NCI-H187 treated with DMSO at 0.1 percent for 48 hours (cell line): ENCODE measurements around the gene SMIM44.

Experiments
- DNase-seq: peaks from one replicate; lab custom pipeline; 2025; lab: John Stamatoyannopoulos, UW

Gene SMIM44

DNA sequence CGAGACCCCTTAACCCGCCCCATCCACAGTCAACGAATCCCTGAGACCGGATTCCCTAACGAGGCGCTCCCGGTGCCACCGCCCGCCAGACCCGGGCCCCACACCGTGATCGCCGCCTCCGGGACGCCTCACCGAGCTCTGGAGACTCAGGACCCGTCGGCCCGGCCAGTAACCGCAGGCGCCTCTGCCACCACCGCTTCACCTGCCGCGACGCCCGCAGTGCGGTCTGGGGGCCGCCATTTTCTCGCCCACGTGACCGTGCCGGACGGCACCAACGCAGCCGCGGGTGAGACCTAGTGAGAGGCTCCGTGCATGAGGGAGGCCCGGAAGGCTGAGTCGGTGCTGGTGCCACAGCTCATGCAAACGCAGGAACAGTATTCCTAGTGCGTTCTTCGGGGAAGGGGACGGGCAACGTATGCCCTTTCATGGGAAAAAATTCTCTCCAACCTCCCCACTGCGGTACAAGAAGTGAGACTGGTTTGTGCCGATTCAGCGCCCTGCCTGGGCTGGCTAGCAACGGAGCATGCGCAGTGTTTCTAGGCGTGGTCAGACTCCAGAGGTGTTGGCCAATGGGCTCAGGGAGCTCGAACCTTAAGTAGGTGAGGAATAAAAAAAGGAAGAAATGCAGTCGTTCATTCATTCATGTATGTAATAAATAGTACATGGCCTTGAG lies 17.3 kb upstream of the SMIM44 start, which contains the start of gene DOHH:
TSS of gene DOHH (minus strand) at position 246 of the 673 bp plus-strand sequence. CDS start 3,860 bp downstream, outside the sequence.
- DNase-seq, result peak; percentile 97

DNA sequence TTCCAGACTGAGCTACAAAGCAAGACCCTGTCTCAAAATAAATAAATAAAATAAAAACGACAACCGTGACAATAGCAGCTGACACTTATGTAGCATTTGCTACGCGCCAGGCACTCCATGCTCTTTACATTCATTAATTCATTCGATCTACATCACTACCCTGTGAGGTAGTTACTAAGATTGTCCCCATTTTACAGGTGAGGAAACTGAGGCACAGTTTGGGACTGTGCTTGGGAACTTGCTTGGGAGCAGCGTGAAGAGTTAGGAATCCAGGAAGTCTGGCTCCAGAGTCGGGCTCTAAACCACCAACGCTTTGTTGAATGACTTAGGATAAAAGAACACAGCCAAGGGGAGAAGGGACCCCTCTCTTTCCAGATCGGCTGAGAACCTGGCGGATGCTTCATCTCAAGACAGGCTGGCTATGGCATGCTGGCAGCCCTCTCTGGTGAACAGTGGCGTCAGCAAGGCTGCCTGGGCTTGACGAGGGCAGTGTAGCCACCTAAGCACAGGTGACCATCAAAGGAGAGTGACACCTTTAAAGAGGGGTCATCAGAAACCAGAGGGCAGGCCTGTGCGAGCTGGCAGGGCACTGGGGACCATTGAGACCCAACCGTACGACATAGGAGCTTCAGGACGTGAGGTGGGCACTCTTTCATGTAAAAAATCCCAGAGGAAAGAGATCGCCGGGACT lies 16.6 kb upstream of the SMIM44 start:
- no peak for DNase-seq

DNA sequence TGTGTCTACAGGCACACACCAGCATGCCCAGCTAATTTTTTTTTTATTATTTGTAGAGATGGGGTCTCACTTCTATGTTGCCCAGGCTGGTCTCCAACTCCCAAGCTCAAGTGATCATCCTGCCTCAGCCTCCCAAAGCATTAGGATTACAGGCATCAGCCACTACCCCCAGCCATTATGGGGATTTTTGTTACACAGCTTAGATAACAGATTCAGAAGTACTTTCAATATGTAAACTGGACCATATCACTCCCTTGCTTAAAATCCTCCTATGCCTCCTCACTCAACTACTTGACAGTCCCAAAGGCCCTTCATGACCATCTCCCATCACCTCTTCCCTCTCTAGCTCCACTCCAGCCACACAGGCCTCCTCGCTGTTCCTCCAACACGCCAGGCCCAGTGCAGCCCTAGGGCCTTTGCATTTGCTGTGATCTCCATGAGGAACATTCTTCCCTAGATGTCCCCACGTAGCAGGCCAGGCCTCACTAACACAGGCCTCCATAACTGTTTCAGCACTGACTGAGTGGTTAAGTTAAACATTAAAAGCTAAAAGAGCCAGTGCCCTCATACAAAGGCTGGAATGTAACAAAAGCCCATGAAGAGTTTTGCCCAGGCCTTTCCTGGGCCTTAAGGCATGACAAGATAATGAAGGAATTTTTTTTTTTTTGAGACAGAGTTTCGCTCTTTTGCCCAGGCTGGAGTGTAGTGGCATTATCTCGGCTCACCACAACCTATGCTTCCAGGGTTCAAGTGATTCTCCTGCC lies 14.7 kb upstream of the SMIM44 start:
- DNase-seq, result no peak

DNA sequence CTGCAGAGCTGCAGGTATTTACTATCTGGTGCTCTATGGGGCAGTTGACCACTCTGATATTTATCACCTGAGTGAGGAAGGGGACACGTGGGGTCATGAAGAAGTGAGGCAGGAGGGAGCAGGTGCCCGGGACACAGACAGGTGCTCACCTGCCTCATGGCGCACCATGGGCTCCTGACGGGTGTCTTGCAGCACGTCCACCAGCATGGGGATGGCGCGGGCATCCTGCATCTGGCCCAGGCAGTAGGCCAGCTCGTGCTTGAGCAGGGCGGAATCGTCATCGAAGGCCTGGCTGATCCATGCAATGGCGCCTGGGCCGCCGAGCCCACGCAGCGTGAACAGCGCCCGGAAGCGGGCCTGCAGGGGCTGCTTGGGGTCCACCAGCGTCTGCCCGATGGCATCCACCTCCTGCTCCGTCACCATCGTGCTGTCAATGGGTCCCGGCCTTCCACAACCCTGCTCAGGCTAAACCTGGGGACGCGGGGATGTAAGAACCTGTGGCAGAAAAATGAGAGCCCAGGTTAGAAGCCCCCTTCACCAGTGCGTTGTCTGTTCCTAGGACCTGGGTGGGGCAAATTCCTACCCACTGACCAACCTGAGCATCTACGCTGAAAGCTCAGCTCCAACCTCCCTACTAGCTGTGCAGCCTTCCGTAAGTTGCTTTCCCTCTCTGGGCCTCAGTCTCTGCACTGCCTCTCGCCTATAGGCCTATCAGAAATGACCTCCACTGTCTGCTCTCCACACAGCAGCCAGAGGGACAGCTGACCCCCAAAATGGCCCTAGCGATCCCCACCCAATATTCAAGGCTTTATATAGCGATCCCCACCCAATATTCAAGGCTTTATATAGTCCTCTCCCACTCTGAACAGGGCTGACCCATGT lies 13.4 kb upstream of the SMIM44 start:
- no peak for DNase-seq

DNA sequence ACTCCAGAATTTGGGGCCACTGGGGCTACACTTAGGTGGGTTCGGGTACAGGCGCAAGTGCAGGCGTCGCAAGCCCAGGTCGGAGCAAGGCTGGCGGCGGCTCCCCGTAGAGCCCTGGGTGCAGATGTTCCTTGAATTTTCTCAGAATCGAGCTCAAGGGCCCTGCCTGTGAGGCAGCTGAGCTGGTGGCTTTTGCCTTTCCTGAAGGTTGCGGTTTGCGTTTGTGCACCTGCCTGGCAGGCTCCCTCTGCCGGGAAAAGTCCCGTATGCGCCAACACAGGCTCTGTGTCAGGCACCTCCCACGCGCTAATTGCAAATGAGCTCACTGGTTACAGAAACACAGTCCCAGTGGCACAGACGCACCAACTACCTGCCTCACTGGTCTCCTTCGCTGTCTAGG lies 11.3 kb upstream of the SMIM44 start:
- no peak for DNase-seq

DNA sequence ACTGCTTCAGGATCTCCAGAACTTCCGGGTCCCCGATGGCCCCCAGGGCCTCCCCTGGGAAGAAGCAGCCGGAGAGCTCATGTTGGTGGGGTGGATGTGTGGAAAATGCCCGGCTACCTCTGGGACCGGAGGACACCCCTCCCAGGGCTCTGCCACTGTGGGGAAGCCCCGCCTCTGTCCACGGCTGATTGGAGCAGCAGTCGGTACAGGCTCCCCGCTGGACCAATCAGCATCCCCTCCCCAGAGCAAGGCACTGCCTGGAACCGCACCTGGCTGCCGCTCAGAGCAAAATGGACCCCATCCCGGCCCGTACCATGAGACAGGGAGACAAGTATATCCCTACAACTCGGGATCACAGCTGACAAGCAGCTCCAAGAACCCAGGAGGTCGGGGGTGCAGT lies 10.8 kb upstream of the SMIM44 start:
- DNase-seq, result no peak

DNA sequence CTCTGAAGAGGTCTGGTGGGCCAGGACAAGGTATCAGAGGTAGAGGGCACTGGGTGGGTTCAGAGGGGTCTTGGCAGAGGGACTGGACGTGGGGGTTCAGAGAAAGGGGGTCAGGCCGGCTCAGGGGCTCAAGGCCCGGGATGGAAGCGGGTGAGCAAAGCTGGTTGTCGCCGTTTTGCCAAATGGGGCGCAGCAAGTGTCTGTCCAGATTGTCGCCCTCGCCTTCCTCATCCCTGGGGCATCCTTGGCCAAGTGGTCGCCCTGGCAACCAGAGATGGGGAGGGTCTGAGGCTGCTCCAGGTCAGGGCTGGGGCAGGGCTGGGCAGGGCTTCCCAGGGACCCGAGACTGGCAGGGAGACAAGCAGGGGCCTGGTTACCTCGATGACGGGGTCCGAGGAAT lies 10.4 kb upstream of the SMIM44 start:
- DNase-seq, result no peak

DNA sequence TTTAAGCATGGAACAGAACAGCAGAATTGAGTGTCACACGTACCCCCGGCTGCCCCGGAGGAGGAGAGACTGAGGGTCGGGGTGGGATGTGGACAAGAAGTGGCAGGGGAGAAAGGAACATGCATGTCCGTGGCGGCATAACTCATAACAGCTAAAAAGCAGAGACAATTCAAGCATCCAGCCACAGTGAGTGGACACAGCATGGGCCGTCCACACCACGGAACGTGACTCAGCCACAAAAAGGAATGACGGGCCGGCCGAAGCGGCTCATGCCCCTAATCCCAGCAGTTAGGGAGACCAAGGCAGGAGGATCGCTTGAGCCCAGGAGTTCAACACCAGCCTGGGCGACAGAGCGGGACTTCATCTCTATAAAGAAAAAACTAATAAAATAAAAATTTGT lies 9.7 kb upstream of the SMIM44 start:
- no peak for DNase-seq

DNA sequence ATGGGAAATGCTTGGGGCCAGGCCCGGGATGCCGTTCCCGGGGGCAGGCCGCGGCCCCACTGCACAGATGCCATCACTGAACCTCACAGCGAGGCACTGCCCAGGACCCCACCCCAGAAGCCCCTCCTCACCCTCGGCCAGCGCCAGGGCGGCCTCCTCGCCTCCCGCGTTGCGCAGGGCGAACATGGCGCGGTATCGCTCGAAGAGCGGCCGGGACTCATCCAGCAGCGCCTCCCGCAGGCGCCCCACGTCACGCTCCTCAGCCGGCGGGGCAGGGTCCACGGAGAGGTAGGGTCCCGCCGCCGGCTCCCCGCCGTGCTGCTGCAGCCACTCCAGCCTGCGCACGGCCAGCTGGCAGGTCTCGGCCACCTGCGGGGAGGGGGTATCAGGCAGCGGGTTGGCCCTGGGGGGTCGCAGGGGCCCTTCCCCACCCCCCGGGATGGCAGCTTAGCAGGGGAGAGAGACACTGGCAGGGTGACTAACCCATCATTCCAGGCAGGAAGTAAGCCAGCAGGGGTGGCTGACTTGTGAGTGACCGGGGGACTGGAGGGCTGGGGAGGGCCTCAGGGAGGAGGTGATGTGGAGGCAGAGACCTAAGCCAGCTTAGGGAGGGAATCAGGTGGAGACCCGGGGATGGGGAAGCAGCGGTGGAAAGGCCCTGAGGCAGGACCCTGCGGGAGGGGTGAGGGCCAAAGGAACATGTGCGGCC lies 9.0 kb upstream of the SMIM44 start:
- DNase-seq, result no peak

DNA sequence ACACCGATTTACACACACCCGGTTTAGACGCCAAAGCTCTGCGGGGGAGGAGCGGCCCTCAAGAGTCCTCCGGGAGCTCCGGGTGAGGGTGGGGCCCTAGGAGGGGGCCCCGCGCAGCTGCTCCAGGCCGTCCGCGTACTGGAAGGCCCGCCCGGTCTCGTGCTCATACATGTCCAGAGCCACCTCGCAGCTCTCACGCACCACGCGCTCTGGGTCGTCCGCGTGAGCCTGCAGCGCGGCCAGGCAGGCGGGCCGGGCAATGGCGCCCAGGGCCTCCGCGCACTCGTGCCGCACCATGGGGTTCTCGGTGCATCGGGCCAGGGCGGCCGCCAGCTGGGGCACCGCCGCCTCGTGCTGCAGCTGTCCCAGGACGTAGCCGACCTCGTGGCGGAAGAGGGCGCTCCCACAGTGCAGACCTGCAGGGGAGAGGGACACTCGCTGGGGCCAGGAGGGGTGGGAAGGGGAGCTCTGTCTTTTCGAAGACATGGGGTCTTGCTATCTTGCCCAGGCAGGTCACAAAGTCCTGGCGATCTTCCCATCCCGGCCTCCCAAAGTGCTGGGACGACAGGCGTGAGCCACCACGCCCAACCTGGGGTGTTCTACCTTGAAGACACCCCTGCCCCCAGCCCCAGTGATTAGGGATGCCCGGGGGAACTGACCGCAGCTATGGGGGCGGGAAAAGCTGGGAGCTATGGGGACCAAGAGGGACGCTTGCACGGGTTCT lies 8.3 kb upstream of the SMIM44 start:
- no peak for DNase-seq

DNA sequence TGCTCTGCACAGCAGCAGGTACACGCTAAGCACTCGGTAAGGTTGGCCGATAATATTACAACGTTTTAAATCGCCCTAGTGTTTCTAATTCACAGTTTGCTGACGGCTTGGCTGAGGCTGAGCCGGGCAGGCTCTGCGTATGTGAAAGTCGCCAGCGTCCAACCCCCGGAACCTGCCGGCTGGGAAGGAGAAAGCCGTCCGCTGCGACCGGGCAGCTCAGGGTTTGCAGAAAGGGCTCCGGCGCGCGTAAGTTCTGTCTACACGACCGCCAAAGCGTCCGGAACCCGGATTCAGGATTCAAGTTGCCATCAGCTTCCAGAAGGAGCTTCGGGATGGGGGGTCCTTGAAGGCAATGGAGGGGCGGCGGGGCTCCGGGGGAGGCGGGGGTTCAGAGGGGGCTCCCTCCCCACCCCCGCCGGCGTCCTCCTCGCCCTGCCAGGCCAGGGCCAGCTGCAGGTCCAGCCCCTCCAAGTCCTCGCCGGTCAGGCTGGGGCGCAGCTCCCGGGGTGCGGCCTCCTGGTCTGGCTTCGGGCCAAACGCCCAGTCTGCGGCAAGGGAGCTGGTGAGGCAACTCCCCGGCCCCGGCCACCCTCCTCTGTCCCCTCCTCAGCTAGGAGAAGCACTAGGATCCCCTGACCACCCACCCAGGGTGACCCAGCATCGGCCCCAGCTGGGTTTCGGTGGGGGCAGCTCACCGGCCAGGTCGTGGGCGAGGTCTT lies 575 bp downstream of the SMIM44 start:
- no peak for DNase-seq

DNA sequence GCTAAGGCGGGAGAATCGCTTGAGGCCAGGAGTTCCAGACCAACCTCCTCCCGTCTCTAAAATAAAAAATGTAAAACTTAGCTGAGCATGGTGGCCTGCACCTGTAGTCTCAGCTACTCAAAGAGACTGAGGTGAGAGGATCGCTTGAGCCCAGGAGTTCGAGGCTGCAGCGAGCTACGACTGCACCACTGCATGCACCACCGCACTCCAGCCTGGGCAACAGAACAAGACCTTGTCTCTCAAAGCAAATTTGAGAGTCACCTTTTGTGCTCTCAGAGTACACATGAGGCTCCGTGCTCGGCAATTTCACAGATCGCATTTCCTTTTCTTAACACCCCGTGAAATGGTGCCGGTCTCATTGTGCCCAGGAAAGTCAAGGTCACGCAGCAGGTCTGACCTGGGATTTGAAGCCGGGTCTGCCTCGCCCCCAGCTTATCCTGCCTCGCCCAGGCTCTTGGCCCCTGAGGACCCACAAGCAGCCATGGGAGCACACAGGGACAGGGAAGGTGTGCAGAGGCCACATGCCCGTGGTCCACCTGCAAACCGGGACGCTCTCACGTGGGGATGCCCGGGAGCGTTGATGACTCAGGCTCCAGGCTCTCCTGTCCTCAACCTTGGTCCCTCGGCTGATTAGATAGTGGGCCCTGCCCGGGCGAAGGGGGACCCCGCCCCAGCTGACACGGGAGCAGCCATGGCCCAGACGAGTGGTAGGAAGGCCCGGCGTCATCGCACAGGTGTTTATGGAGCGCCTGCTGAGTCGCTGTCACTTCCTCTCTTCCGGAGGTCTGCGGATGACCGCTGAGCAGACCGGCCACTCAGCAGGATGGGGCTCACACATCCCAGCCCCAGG lies 1.8 kb downstream of the SMIM44 start:
- DNase-seq, result no peak

DNA sequence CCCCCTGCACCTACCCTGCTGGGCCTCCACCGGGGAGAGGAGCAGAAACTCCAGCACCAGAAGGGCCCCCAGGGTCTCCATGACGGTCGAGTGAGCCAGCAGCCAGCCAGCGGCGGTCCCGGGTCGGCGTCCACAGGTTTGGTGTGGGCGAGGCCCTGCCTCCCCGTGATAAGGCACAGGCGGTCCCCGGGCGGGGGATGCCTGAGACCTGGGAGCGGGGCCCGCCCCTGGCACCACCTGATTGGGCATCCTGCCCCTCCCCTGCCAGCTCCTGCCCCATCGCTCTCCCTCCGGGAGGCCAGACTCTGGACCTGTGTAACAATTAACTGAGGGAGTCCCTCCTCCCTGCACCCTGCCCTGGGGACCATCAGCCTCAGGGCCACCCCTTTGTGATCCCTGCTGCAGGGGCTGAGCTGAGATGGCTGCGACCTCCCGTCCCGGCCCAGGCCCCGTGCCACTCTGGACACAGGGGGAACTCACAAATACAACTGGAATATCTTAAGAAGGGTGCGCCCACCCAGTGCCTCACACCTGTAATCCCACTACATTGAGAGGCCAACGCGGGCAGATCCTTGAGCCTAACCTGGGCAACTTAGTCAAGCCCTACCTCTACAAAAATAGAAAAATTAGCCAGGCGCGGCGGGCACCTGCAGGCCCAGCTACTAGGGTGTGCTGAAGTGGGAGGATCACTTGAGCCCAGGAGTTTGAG lies 2.7 kb downstream of the SMIM44 start, which contains the start of gene SMIM24:
TSS of gene SMIM24 (minus strand) at position 143 of the 709 bp plus-strand sequence. CDS start at position 81, 62 bp downstream.
- no peak for DNase-seq

DNA sequence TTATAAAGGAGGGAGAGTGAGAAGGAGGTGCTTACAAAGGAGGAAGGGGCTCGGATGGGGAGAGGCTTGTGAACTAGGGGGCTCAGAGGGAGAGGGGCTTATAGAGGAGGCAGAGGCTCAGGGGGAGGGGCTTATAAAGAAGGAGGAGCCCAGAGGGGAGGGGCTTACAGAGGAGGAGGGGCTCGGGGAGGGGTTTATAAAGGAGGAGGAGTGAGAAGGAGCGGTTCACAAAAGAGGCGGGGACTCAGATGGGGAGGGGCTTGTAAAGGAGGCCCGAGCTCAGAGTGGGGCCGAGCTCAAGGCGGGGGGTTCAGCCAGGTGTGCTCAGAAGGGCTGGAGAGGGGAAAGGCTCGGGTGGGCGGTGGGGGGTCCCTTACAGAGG lies 3.4 kb downstream of the SMIM44 start:
- no peak for DNase-seq

DNA sequence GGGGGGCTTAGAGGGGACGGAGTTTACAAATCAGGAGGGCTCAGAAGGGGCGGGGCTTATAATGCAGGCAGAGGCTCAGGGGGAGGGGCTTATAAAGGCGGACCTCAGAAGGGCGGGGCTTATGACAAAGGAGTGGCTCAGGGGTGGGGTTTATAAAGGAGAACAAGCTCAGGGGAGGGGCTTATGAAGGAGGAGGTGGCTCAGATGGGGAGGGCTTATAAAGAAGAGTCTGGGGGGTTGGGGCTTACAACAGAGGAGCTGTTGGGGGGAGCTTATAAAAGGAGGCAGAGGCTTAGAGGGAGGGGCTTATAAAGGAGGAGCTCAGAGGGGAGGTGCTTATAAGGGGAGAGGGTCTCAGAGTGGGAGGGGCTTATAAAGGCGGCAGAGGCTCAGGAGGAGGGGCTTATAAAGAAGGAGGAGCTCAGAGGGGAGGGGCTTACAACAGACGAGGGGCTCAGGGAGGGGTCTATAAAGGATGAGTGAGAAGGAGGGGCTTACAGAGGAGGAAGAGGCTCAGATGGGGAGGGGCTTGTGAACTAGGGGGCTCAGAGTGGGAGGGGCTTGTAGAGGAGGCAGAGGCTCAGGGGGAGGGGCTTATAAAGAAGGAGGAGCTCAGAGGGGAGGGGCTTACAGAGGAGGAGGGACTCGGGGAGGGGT lies 3.9 kb downstream of the SMIM44 start:
- DNase-seq, result no peak

DNA sequence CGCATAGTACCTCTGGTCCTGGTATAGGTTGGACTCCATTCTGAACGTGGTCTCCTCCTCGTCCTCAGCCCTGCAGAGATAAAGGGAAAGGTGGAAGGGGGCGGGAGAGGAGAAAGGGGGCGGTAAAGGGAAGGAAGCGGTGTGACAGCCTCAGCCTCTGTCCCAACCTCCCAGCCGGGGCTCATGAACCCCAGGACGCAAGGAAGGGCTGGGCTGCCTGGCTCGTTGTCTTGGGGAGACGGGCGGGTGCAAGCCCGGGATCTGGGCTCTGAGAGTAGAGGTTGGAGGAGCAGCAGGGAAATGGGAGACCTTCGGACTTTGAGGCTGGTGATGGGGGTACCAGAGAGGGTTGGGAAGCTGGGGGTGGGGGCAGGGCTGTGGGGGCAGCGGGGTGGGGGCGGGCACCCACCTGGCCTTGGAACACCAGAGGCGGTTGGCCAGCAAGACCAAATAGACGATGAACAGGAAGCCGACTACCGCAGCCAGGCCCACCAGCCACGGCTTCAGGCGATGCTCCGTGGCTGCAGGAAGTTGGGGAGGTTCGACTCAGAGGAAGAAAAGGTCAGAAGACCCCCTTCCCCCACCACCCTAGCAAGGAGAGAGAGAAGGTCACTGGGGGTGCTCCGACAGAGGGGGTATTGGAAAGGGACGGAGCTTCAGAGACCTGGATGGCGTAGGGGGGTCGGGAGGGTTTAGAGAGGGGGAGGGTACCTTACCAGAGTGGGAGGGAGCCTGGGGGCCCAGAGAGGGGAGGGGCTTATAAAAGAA lies 4.6 kb downstream of the SMIM44 start:
- DNase-seq, result no peak

DNA sequence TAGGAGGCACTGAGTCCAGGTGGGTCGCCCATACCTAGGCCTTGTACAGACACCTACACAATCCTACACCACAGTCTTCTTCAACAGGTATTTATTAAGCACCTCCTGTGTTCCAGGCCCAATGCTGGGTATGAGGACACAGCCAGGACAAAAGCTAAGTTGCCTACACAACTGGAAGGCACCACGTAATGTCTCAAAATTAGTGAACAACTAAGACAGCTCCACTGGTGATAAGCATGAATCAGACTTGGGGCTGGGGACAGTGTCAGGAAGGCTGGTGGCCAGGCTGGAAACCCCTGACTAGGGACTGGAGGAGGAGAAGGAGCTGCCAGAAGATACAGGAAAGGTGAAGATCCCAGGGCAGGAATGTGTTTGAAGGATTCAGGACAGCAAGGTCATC lies 5.3 kb downstream of the SMIM44 start:
- DNase-seq, result no peak
